Body of pancreas (tissue), 4 donors: ENCODE data around the gene CPN1. TPM values are rescaled to one million over a fixed set of nuclear protein-coding genes. Genes with fewer than 3 reads are reported as not detected.
A peak's percentile ranks its signal among the peaks of the same experiment; 100 is the strongest.

ENCODE experiments used
- ATAC-seq: fragments of 150-250 bp; one replicate; pipeline ENCODE4 v1.9.1; 2016
- DNase-seq, 4 donors: peaks; one replicate each; pipeline ENCODE4 v3.0.0-alpha.2; 2019
- H3K27ac ChIP-seq, 4 donors: fragments of 200-600 bp; sonication (generic); 1 replicate in 3 of 4; 2 replicates in 1 of 4; pipeline versions ENCODE4 v1.5.1 to v1.6.1; 2016 to 2019; ENCODE audit warnings: mild to moderate bottlenecking in 1 of 4, mixed read lengths in 1 of 4, moderate library complexity in 1 of 4
- H3K27me3 ChIP-seq, 2 donors: fragments of 200-600 bp; sonication (generic); one replicate each; pipeline ENCODE4 v1.6.0; 2016; ENCODE audit warnings: mild to moderate bottlenecking in 1 of 2
- H3K36me3 ChIP-seq, 2 donors: fragments of 200-600 bp; sonication (generic); replicated peaks in 1 of 2; 2 replicates each; pipeline ENCODE4 v1.5.1; 2016; ENCODE audit warnings: low read depth in 2 of 2; ENCODE audit not compliant: insufficient read depth in 1 of 2
- H3K4me1 ChIP-seq: fragments of 200-600 bp; sonication (generic); one replicate; pipeline ENCODE4 v1.6.0; 2016
- H3K4me3 ChIP-seq, 2 donors: fragments of 200-600 bp; sonication (generic); 1 replicate in 1 of 2; 2 replicates in 1 of 2; pipeline ENCODE4 v1.5.1; 2016 to 2019
- H3K9me3 ChIP-seq, 3 donors: fragments of 200-600 bp; sonication (generic); 1 replicate in 2 of 3; 2 replicates in 1 of 3; pipeline ENCODE4 v1.5.1; 2016
- POLR2A ChIP-seq, 3 donors: fragments of 450-650 bp; IDR thresholded peaks; one replicate each; pipeline ENCODE4 v1.6.1; 2016; ENCODE audit warnings: antibody characterized with exemption in 3 of 3, mild to moderate bottlenecking in 2 of 3
- WGBS, 2 donors: methylation state at CpG; one replicate each; pipeline ENCODE4 v1.1.5; 2017; 5-methylcytosine and 5-hydroxymethylcytosine counted together
- intact Hi-C: fragments of 100-400 bp; cut with DNase I; formaldehyde crosslinking; loops from one replicate; pipeline ENCODE4 v1.15.1; 2023
- total RNA-seq, 2 donors: library from RNA; depleted of rRNA; stranded (reverse); fragments of >200 nt; gene quantifications; one replicate each; pipeline ENCODE4 v1.1.0, GENCODE V29; 2016
- TF ChIP-seq, protein P1 (sequence below), 7 experiments: fragments of 450-650 bp in 4 of 7; fragments of 200-600 bp in 3 of 7; sonication (generic) in 3 of 7; IDR thresholded peaks; one replicate each; pipeline ENCODE4 v1.5.1; 2016 to 2019; ENCODE audit warnings: antibody characterized with exemption in 7 of 7

The CPN1 gene
- total RNA-seq, 2 donors from 2014 or later: not detected

DNA sequence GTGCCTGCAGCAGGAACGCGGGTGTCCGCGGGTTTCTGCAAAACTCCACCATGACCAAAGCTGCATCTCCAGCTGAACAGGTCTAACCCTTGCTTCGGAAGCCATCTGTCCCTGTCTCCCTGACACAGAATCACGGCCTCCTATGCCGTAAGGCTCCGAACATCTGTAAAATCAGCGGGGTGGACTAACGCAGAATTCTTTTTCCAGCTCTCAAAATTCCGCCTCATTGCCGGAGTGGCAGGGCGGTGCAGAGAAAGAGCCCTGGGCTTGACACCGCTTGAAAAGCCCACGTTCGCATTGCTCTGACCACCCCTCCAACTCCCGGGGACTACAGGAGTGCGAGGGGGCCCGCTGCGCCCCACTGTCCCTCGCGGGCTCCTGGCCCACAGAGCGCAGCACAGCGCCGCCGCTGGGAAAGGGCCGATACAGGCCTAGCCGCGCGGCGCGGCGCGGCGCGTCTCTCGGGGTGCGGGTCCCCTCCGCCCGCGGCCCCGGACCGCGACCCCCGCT is 72.3 kb downstream of the CPN1 start:
- peak overlapping the region; percentile 41 to 75 (median 70) for H3K27ac ChIP-seq
- DNase-seq (peak; percentile 16 to 74 (median 36)), ATAC-seq (peak; percentile 83)
- H3K36me3 ChIP-seq: no peaks in the 10 kb centered on the region
- no peaks in the 10 kb centered on the region for H3K9me3 ChIP-seq
- peak overlapping the region; percentile 43 to 52 for H3K4me3 ChIP-seq
- peaks cover 16% of the 10 kb centered on the region for H3K4me1 ChIP-seq
- no peaks in the 10 kb centered on the region for H3K27me3 ChIP-seq
- WGBS, 2 donors: 0% methylated on average over 5 to 40 of the region's 45 CpGs
- intact Hi-C loops: no loop called here
- peak in 2 of 3 donors; percentile 30 to 38 for TF ChIP-seq POLR2A (IDR thresholded peaks at IDR 0.05)
- TF ChIP-seq, protein P1, sequence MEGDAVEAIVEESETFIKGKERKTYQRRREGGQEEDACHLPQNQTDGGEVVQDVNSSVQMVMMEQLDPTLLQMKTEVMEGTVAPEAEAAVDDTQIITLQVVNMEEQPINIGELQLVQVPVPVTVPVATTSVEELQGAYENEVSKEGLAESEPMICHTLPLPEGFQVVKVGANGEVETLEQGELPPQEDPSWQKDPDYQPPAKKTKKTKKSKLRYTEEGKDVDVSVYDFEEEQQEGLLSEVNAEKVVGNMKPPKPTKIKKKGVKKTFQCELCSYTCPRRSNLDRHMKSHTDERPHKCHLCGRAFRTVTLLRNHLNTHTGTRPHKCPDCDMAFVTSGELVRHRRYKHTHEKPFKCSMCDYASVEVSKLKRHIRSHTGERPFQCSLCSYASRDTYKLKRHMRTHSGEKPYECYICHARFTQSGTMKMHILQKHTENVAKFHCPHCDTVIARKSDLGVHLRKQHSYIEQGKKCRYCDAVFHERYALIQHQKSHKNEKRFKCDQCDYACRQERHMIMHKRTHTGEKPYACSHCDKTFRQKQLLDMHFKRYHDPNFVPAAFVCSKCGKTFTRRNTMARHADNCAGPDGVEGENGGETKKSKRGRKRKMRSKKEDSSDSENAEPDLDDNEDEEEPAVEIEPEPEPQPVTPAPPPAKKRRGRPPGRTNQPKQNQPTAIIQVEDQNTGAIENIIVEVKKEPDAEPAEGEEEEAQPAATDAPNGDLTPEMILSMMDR (IDR thresholded peaks at IDR 0.05): peak in 4 of 7 experiments; percentile 32 to 44 (median 38)

DNA sequence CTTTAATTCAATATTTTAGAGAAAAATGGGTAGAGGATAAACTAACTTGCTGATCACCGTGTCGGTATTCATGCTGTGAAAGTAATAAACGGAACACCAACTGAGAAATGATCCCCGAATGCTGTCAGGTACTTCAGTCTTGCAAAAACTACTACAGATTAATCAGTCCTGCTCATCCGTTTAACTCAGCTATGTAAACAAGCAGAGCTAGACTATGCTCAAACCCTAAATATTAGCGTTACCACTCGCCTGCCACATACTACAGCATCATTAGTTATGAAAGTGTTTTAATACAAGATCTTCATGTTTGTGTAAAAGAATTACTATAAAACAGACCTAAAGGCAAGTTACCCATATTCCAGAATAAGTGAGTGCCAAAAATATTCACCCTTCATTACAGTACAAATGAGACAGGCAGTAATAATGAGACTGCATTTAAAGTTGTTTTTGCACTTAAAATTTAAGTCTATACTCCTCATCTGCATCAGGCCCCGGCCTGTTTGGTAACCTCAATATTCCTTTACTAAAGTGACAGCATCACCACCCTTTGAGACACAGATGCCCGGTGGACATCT is 72.9 kb downstream of the CPN1 start:
- Histone ChIP-seq H3K27ac (peak overlapping the region in 3 of 4 donors; percentile 65 to 75 (median 74)), H3K36me3 (no peaks in the 10 kb centered on the region), H3K4me1 (peaks cover 16% of the 10 kb centered on the region), H3K27me3 (no peaks in the 10 kb centered on the region), H3K4me3 (peak overlapping the region; percentile 43 to 52), H3K9me3 (no peaks in the 10 kb centered on the region)
- DNase-seq: no peak
- whole genome bisulfite sequencing, 2 donors: 10 to 26% methylated on average over 9 of the region's 9 CpGs
- intact Hi-C loops: no loop called here
- TF ChIP-seq, protein P1 (IDR thresholded peaks at IDR 0.05): no peak
- no peak for ATAC-seq

DNA sequence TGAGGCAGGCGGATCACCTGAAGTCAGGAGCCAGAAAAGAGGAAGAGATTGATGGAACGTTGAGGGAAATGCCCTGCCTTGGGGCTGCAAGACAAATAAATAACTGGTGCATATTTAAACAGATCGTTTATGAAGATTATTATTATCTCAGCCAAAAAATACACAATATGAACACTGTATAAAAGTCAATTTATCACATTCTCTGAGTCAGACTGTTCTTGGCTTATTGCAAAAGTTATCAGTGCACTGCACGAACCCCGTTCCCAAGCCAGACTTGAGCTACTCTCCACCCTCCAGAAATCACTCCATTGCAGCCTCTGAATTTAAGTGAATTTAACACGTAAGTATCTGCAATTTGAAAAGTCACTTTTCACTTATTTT is 73.5 kb downstream of the CPN1 start:
- Histone ChIP-seq H3K9me3 (no peaks in the 10 kb centered on the region), H3K4me3 (no peak overlapping the region), H3K4me1 (peaks cover 16% of the 10 kb centered on the region), H3K36me3 (no peaks in the 10 kb centered on the region), H3K27ac (no peak overlapping the region), H3K27me3 (no peaks in the 10 kb centered on the region)
- 19 to 22% methylated on average over 6 of the region's 6 CpGs for WGBS, 2 donors
- intact Hi-C loops: no loop called here
- peak in 1 of 4 donors; percentile 12 for DNase-seq
- ATAC-seq: no peak
- TF ChIP-seq, protein P1 (IDR thresholded peaks at IDR 0.05): no peak
- no peak for TF ChIP-seq POLR2A (IDR thresholded peaks at IDR 0.05)

DNA sequence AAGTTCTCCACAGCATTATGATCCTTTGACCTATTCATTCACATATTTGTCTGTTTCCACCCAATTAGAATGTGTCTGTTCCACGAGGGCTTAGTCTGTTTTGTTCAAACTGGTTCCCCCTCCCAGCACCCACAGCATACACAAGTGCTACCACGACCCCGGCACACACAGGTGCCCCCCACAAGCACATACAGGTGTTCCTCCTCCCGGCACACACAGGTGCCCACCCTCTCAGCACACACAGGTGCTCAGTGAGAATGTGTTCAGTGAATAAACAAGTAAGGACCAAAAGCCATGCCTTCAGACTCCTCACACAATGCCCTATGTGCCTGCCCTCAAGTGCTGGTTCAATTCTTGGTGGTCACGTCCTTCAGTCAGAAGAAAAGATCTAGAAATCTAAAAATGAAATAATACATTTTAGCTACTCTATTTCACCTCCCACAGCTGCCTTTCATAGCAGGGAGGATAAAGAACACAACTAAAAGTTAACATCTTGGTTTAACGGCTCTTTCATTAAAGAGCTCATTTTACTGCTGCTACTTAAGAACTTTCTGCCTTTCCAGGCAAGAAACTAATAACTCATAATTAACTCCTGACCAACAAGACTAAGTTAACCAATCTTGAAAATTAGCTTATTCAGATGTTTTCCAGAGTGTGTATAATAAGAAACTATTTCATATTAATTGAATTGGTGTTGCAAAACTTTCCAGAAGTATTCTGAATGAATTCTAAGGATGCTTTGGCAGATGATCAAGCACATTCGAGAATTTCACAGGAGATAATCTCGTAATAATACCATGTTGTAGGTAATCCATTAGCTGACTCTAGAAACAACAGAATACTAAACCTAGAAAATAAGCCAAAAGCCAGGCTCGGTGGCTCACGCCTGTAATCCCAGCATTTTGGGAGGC is 74.2 kb downstream of the CPN1 start:
- WGBS, 2 donors: 56 to 62% methylated on average over 10 of the region's 10 CpGs
- ATAC-seq: no peak
- Histone ChIP-seq H3K36me3 (no peaks in the 10 kb centered on the region), H3K4me1 (peaks cover 16% of the 10 kb centered on the region), H3K4me3 (no peak overlapping the region), H3K27ac (no peak overlapping the region), H3K9me3 (no peaks in the 10 kb centered on the region), H3K27me3 (no peaks in the 10 kb centered on the region)
- DNase-seq: no peak
- intact Hi-C loops: no loop called here
- no peak for TF ChIP-seq POLR2A (IDR thresholded peaks at IDR 0.05)
- TF ChIP-seq, protein P1 (IDR thresholded peaks at IDR 0.05): no peak
